ENCODE data around the gene ITGAD.
"Not testable (repeated sequence)": the region's sequence is repeated elsewhere in the genome, so short reads cannot be mapped to it uniquely, and the experiment has no call there.

The ITGAD gene

DNA sequence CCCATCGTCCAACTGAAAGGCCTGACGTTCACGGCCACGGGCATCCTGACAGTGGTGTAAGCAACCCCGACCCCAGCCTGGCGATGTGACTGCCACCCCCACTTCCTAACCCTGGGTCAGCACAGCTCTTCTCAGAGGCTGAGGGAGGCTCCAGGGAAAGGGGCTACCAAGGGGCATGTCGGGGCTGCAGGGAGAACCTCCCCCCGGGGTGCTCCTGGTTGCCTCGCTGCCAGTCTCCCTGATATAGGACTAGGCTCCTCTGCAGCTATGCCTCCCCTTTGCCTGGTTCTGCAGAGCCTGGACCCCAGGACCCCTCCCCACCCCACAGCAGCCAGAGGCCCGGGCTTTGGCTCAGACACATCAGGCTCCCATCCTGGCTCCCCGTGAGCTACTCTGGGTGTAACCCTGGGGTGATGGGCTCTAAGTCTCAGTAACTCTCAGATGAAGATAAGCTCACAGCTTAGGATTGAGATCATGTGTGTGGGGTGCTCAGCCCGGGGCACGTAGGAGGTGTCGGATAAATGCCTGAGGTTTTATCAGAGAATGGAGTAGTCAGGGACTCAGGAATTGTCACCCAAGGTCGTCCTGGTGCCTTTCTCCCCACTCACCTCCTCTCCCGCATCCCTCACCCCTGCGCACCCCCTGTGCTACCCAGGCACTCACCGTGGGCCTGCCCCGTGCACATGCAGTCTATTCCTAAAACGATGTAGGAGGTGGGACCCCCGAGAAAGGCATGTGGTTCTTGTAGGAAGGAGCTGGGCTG lies 10.6 kb downstream of the ITGAD start:
- DNase-seq (ENCODE audit: low read depth, low spot score), result no peak

DNA sequence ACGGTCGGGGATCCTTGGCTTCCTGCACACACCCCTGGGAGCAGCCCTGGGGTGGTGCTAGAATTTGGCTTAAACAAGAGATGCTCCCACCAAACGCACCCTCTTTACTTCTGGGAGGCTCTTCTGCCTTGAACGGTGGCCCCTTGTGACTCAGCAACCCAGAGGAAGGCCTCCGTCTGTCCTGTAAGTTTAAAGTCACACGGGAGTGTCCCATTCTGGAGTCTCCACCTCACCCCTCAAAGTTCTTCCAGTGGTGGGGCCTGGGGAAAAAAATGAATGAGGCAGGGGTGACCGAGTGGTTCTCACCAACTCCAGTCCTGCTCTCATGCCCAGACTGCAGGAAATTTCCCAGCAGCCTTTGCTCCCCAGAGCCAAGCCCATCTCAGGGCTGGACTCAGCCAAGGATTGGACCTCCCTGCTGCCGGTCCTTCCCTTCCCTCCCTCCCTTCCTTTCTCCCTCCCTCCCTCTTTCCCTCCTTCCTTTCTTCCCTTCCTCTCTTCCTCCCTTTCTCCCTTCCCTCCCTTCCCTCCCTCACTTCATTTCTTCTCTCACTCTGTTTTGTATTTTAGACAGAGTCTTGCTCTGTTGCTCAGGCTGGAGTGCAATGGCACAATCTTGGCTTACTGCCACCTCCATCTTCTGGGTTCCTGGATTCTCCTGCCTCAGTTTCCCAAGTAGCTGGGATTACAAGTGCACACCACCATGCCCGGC lies 11.4 kb downstream of the ITGAD start:
- DNase-seq (ENCODE audit: low read depth, low spot score), result no peak

DNA sequence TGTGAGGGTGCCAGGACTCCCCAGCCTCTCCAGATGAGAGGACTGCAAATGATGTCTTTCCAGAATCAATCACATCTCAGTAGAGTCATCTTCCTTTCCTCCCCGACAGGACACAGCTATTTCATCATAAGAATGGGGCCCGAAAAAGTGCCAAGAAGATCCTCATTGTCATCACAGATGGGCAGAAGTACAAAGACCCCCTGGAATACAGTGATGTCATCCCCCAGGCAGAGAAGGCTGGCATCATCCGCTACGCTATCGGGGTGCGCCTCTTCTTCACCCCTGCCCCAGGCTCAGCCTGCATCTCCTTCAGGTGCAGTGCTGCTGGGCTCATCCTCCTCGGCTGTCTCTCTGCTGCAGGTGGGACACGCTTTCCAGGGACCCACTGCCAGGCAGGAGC lies 14.3 kb downstream of the ITGAD start:
- no peak for DNase-seq (ENCODE audit: low read depth, low spot score)

- no peak for DNase-seq (ENCODE audit: low read depth, low spot score)
Observed at GRCh38 chr16:31409433-31409832, 16.3 kb downstream of the ITGAD start.

DNA sequence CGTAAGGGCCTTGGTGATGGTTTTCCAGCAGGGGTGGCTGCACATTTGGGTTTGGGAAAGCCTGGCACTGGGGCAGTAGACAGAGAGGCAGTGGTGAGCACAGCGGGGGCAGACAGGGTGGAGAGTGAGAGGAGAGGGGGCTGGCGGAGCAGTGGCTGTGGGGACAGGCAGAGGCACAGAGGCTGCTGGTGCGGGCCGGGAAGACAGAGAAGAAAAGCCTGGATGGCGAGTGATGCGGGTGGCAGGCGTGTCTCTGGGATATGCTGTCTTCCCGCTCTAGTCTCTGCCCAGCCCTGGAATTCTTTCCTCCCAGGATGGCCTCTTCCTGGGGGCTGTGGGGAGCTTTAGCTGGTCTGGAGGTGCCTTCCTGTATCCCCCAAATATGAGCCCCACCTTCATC lies 16.9 kb downstream of the ITGAD start:
- no peak for DNase-seq (ENCODE audit: low read depth, low spot score)

DNA sequence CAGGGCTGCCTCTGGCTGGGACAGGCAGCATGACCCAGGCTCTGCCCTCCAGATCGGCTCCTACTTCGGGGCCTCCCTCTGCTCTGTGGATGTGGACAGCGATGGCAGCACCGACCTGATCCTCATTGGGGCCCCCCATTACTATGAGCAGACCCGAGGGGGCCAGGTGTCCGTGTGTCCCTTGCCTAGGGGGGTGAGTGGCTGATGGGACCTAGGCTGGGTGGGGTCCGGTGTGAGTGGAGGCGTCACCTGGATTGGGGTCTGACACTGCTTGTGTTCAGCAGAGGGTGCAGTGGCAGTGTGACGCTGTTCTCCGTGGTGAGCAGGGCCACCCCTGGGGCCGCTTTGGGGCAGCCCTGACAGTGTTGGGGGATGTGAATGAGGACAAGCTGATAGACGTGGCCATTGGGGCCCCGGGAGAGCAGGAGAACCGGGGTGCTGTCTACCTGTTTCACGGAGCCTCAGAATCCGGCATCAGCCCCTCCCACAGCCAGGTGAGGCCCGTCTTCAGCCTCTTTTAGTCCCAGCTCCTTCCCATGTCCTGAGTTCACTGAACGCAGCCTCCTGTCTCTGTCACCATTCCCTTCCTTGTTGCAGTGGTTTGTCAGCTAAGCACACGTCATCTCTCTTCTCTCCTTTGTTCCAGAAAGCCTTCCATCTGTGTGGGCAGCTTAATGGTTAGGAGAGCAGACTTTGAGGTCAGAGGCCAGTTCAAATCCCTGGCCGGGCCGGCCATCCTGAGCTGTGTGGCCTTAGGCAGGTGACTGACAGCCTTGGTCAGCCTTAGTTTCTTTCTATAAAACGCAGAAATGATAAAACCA lies 18.1 kb downstream of the ITGAD start:
- no peak for DNase-seq (ENCODE audit: low read depth, low spot score)

DNA sequence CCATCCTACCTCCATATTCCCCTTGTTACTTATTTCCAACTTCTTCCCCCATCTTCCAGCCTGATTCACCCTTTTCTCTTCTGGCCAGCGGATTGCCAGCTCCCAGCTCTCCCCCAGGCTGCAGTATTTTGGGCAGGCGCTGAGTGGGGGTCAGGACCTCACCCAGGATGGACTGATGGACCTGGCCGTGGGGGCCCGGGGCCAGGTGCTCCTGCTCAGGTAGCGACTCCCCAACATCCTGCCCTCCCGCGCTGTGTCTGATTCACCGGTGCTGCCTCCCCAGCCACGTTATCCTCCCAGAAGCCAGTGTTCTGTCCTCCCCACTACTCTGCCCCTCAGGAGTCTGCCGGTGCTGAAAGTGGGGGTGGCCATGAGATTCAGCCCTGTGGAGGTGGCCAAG lies 19.6 kb downstream of the ITGAD start:
- DNase-seq (ENCODE audit: low read depth, low spot score), result no peak

DNA sequence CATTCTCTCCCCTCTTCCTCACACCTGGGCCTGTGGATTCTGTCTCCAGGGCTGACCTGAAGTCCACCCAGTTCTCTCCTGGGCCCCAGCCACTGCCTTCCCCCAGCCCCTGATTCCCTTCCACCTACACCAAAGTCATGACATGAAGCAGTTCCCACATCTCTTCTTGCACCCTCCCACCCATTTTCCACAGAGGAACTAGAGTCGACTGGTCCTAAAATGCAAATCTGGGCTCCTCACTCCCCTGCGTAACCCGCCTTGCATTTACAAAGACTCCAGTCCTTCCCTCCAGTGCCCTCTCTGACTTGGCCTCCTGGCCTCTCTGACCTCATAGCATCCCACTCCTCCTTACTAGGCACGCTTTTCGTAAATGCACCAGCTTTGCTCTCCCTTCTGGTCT lies 20.2 kb downstream of the ITGAD start:
- no peak for DNase-seq (ENCODE audit: low read depth, low spot score)

- no peak for DNase-seq (ENCODE audit: low read depth, low spot score)
Observed at GRCh38 chr16:31413943-31414342, 20.8 kb downstream of the ITGAD start.

DNA sequence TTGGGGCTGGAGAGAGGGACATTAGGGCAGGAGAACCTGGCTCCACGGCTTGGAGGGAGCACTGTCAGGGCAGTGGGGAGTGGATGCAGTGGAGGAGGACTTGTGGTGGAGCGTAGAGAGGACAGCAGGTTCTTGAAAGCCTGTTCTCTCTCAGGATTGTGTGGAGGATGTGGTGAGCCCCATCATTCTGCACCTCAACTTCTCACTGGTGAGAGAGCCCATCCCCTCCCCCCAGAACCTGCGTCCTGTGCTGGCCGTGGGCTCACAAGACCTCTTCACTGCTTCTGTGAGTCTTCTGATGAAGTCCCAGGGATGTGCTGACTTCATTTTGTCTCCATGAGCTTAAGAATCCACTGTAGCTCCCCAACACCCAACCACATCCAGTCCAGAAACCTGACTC lies 21.6 kb downstream of the ITGAD start:
- DNase-seq (ENCODE audit: low read depth, low spot score), result no peak

DNA sequence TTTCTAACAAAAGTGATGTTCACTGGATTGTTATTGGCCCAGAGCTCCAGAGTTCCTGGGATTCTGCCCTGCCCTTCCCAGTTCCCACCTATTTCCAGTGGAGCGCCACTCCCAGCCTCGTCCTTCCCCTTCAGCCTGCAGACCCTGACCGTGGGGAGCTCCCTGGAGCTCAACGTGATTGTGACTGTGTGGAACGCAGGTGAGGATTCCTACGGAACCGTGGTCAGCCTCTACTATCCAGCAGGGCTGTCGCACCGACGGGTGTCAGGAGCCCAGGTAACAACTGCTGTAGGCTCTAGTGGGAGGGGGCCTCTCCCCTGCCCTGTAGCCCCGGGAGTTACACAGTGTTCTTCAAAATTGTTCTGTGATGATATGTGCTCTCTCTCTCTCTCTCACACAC lies 23.2 kb downstream of the ITGAD start:
- no peak for DNase-seq (ENCODE audit: low read depth, low spot score)

DNA sequence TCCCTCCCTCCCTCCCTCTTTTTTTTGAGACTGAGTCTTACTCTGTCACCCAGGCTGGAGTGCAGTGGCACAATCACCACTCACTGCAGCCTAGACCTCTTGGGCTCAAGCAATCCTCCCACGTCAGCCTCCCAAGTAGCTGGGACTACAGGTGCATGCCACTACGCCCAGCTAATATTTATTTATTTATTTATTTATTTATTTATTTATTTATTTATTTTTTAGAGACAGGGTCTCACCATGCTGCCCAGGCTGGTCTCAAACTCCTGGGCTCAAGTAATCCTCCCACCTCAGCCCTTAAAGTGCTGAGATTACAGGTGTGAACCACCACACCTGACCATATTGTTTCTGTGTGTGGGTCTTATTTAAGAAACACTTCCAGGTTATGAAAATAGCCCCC lies 23.9 kb downstream of the ITGAD start:
- not testable (repeated sequence) for DNase-seq (ENCODE audit: low read depth, low spot score)

GRCh38 chr16:31417916-31418315 lies 24.8 kb downstream of the ITGAD start:
- no peak for DNase-seq (ENCODE audit: low read depth, low spot score)

DNA sequence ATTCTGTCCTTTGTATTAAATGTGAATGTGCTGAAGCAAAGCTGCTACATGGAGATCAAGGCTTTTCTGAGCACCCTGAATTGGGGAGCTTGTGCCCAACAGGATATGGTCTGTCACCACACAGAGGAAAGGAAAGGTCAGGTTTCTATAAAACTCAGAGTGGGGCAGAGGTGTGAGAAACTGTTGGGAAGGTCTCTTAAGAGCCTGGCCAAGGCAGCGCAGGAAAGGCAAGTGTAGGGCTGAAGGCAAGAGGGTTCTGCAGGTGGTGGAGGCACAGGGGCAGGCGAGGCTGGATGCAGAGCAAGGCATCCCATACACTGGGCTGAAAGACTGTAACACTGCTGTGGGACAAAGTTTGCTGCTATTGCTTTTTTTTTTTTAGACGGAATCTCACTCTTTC lies 26.9 kb downstream of the ITGAD start:
- no peak for DNase-seq (ENCODE audit: low read depth, low spot score)

DNA sequence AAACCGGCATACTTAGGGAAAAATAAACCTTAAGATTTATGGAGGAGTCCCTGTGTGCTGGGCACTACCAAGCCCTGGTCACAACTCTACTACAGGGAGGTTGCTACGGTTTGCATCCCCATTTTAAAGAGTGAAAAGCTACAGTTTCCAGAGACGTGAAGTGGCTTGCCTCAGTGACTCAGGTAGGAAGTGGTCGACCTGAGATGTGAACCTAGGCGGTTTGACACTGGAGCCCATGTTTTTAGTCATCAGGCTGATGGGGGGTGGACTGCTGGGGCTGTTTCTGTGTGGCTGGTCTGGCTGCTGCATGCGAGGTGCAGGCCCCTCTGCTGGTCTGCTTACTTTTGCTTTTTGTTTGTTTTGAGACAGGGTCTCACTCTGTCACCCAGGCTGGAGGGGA lies 28.5 kb downstream of the ITGAD start:
- DNase-seq (ENCODE audit: low read depth, low spot score), result no peak

- DNase-seq (ENCODE audit: low read depth, low spot score), result no peak
Observed at GRCh38 chr16:31423241-31423640, 30.1 kb downstream of the ITGAD start.

- DNase-seq (ENCODE audit: low read depth, low spot score), result no peak
Observed at GRCh38 chr16:31423801-31424200, 30.7 kb downstream of the ITGAD start.

GRCh38 chr16:31427441-31428278 lies 34.5 kb downstream of the ITGAD start:
- peak; percentile 20 for DNase-seq (ENCODE audit: low read depth, low spot score)

- DNase-seq (ENCODE audit: low read depth, low spot score), result no peak
Observed at GRCh38 chr16:31428279-31428597, 35.1 kb downstream of the ITGAD start, which contains the start of gene COX6A2. Gene COX6A2 (minus strand): TSS chr16:31428360. CDS start chr16:31428325, 35 bp downstream.

DNA sequence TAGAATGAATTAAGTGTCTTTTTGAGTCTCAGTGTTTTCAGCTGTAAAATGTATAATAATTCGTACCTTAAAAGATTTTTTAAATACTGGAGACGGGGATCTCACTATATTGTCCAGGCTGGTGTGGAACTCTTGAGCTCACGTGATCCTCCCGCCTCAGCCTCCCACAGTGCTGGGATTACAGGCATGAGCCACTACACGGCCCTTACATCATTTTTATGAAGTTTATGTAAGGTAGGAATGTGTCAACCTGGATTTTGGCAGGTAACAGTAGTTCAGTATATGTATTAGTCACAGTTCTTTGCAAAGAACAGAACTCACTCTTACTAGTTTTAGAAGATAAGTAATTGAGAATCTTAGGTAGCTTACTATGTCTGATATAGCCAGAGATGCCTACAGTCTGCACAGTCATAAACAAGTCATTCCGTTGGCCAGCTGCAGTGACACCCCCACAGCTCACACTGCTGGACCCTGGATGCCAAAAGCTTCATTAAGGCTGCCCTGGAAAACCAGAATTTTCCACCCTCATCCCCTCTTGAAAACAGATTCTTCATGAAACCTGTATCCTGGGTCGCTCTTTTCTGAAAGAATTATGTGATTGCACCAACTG lies 35.6 kb downstream of the ITGAD start:
- no peak for DNase-seq (ENCODE audit: low read depth, low spot score)

GRCh38 chr16:31429314-31429713 lies 36.2 kb downstream of the ITGAD start:
- DNase-seq (ENCODE audit: low read depth, low spot score), result no peak
